ENCODE data around the gene SNX27.

DNA sequence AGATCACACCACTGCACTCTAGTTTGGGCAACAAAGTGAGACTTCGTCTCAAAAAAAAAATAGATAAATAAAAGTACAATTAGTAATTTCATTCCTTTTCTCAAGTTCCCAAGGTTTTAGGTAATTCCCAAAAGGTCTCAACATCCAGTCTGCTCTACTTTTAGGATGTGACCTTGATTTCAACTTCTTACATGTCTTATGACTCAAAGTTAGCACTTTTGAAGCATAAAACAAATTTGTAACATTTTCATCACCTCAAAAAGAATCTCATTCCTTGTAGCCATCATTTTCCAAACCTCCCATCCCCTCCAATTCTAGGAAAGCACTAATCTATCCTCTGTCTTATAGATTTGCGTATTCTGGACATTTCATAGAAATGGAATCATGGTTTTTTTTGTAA lies 32.2 kb downstream of the SNX27 start:
- no peak for TF ChIP-seq POLR2A (IDR thresholded peaks at IDR 0.05)
- TF ChIP-seq, protein P1, sequence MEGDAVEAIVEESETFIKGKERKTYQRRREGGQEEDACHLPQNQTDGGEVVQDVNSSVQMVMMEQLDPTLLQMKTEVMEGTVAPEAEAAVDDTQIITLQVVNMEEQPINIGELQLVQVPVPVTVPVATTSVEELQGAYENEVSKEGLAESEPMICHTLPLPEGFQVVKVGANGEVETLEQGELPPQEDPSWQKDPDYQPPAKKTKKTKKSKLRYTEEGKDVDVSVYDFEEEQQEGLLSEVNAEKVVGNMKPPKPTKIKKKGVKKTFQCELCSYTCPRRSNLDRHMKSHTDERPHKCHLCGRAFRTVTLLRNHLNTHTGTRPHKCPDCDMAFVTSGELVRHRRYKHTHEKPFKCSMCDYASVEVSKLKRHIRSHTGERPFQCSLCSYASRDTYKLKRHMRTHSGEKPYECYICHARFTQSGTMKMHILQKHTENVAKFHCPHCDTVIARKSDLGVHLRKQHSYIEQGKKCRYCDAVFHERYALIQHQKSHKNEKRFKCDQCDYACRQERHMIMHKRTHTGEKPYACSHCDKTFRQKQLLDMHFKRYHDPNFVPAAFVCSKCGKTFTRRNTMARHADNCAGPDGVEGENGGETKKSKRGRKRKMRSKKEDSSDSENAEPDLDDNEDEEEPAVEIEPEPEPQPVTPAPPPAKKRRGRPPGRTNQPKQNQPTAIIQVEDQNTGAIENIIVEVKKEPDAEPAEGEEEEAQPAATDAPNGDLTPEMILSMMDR (IDR thresholded peaks at IDR 0.05): no peak

All from heart left ventricle (tissue), 13 donors.